ENCODE data around the gene IPO5. TPM values are rescaled to one million over a fixed set of nuclear protein-coding genes. Genes with fewer than 3 reads are reported as not detected.

The IPO5 gene
- polyA plus RNA-seq, 1 donor (not counting 4 experiments of a cell fraction or from before 2014, with no cell fraction given): 130 TPM

DNA sequence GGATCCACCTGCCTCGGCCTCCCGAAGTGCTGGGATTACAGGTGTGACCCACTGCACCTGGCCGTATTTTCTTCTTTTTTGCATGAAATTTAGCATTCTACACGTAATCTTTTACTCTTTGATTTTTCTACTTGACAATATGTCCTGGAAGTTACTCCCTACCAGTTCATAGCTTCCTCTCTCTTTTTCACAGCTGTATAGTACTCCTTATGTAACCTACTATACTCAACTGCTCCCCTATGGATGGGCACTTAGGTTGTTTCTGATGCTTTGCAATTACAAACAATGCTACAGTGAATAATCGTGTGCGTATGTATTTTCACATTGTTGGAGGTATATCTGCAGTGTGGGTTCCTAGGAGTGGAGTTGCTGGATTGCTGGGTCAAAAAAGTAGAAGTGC, 98.9 kb downstream of the IPO5 start:
- dilution Hi-C loops (cut with MboI; ENCODE audit: extremely low pct_ligation_motif_present, low sequenced_read_pairs): no loop called here
- DNase-seq (ENCODE audit: low read depth, low spot score) (no peak), FAIRE-seq (no peak)
- no peaks in the 10 kb centered on the region for H3K9me1 ChIP-seq (ENCODE audit: control insufficient read depth, extremely low read depth, insufficient read depth, low read length)
- no peak overlapping the region for H3K4me2 ChIP-seq (ENCODE audit: control insufficient read depth, extremely low read depth, insufficient read depth, low read depth, low read length)
- no peaks in the 10 kb centered on the region for H3K9me3 ChIP-seq (ENCODE audit: control insufficient read depth, low read depth, low read length)
- no peak overlapping the region for H3K4me3 ChIP-seq (ENCODE audit: control insufficient read depth in 2 of 3, extremely low read depth in 1 of 3, insufficient read depth in 2 of 3, low read depth in 1 of 3, low read length in 3 of 3)
- no peak for TF ChIP-seq EZH2 (IDR thresholded peaks at IDR 0.05; ENCODE audit: low read length)
- TF ChIP-seq, protein P1, sequence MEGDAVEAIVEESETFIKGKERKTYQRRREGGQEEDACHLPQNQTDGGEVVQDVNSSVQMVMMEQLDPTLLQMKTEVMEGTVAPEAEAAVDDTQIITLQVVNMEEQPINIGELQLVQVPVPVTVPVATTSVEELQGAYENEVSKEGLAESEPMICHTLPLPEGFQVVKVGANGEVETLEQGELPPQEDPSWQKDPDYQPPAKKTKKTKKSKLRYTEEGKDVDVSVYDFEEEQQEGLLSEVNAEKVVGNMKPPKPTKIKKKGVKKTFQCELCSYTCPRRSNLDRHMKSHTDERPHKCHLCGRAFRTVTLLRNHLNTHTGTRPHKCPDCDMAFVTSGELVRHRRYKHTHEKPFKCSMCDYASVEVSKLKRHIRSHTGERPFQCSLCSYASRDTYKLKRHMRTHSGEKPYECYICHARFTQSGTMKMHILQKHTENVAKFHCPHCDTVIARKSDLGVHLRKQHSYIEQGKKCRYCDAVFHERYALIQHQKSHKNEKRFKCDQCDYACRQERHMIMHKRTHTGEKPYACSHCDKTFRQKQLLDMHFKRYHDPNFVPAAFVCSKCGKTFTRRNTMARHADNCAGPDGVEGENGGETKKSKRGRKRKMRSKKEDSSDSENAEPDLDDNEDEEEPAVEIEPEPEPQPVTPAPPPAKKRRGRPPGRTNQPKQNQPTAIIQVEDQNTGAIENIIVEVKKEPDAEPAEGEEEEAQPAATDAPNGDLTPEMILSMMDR (optimal IDR thresholded peaks at IDR 0.05 in 1 of 3, IDR thresholded peaks at IDR 0.05 in 1 of 3, conservative IDR thresholded peaks at IDR 0.05 in 1 of 3; ENCODE audit: extremely low read depth in 1 of 3, insufficient read depth in 2 of 3, low read length in 3 of 3): no peak
- H2AFZ ChIP-seq (ENCODE audit: control insufficient read depth, low read length): no peak overlapping the region
- H4K20me1 ChIP-seq (ENCODE audit: control insufficient read depth, extremely low read depth, insufficient read depth, low read length): no peaks in the 10 kb centered on the region
- no peaks in the 10 kb centered on the region for H3K4me1 ChIP-seq (ENCODE audit: control insufficient read depth, extremely low read depth, insufficient read depth, low read length)
- no peak overlapping the region for H3K27ac ChIP-seq (ENCODE audit: control insufficient read depth, insufficient read depth, low read length)
- H3K79me2 ChIP-seq (ENCODE audit: control insufficient read depth, insufficient read depth, low read length): no peaks in the 10 kb centered on the region
- no peaks in the 10 kb centered on the region for H3K36me3 ChIP-seq (ENCODE audit: control insufficient read depth in 2 of 2, extremely low read depth in 1 of 2, insufficient read depth in 2 of 2, low read length in 2 of 2)
- H3K9ac ChIP-seq (ENCODE audit: control insufficient read depth, extremely low read depth, insufficient read depth, low read length): no peak overlapping the region
- H3K27me3 ChIP-seq (ENCODE audit: control insufficient read depth, extremely low read depth, insufficient read depth, low read length): no peaks in the 10 kb centered on the region

DNA sequence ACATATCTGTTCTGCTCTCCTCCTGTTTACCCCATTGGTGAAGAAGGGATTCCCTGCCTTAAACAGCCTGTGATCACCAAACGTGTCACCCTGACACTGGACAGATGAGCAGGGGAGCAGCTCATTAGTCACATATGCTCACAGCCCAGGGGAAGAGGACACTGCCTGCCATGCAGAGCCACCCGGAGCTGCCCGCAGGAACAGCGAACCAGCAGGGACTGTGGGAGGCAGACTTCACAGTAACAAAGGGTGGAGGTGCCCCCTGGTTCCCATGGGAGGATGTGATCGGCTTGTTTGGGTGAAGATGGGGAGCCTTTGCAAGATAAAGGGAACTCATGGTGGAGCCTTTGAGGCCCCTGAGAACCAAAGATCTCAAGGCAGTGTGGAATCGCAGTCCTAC, 100.8 kb downstream of the IPO5 start:
- Histone ChIP-seq H3K9ac (ENCODE audit: control insufficient read depth, extremely low read depth, insufficient read depth, low read length) (no peak overlapping the region), H3K4me2 (ENCODE audit: control insufficient read depth, extremely low read depth, insufficient read depth, low read depth, low read length) (no peak overlapping the region), H3K27ac (ENCODE audit: control insufficient read depth, insufficient read depth, low read length) (no peak overlapping the region), H3K27me3 (ENCODE audit: control insufficient read depth, extremely low read depth, insufficient read depth, low read length) (no peaks in the 10 kb centered on the region), H3K4me1 (ENCODE audit: control insufficient read depth, extremely low read depth, insufficient read depth, low read length) (no peaks in the 10 kb centered on the region), H3K9me1 (ENCODE audit: control insufficient read depth, extremely low read depth, insufficient read depth, low read length) (no peaks in the 10 kb centered on the region), H3K36me3 (ENCODE audit: control insufficient read depth in 2 of 2, extremely low read depth in 1 of 2, insufficient read depth in 2 of 2, low read length in 2 of 2) (no peaks in the 10 kb centered on the region), H2AFZ (ENCODE audit: control insufficient read depth, low read length) (no peak overlapping the region), H4K20me1 (ENCODE audit: control insufficient read depth, extremely low read depth, insufficient read depth, low read length) (no peaks in the 10 kb centered on the region), H3K9me3 (ENCODE audit: control insufficient read depth, low read depth, low read length) (no peaks in the 10 kb centered on the region), H3K79me2 (ENCODE audit: control insufficient read depth, insufficient read depth, low read length) (no peaks in the 10 kb centered on the region), H3K4me3 (ENCODE audit: control insufficient read depth in 2 of 3, extremely low read depth in 1 of 3, insufficient read depth in 2 of 3, low read depth in 1 of 3, low read length in 3 of 3) (no peak overlapping the region)
- no peak for FAIRE-seq
- no peak for TF ChIP-seq EZH2 (IDR thresholded peaks at IDR 0.05; ENCODE audit: low read length)
- TF ChIP-seq, protein P1 (optimal IDR thresholded peaks at IDR 0.05 in 1 of 3, IDR thresholded peaks at IDR 0.05 in 1 of 3, conservative IDR thresholded peaks at IDR 0.05 in 1 of 3; ENCODE audit: extremely low read depth in 1 of 3, insufficient read depth in 2 of 3, low read length in 3 of 3): no peak
- DNase-seq (ENCODE audit: low read depth, low spot score): no peak
- dilution Hi-C loops (cut with MboI; ENCODE audit: extremely low pct_ligation_motif_present, low sequenced_read_pairs): no loop called here

Data from keratinocyte (primary cell).